Pancreas (tissue), 10 donors: ENCODE measurements around the gene AASDH. TPM values are rescaled to one million over a fixed set of nuclear protein-coding genes. Genes with fewer than 3 reads are reported as not detected.
A peak's percentile ranks its signal among the peaks of the same experiment; 100 is the strongest.

Source experiments
- ATAC-seq, 4 donors: fragments of 200-7000 bp; cut with Tn5 transposase; one replicate each; pipeline versions ENCODE4 v1.8.0 to v1.9.1; 2020; ENCODE audit warnings: mild to moderate bottlenecking in 4 of 4, moderate library complexity in 4 of 4
- DNase-seq, 6 donors: peaks; one replicate each; pipeline ENCODE4 v3.0.0-alpha.2; 2020
- FAIRE-seq: peaks from 2 replicates; lab custom pipeline; 2012; peaks lifted over from hg19 to GRCh38; lab: Jason Lieb, UNC
- H3K27ac ChIP-seq, 4 donors: fragments of 200-600 bp; sonication (generic); 1 replicate in 3 of 4; 2 replicates in 1 of 4; pipeline versions ENCODE4 v1.5.0 to v1.8.0; 2020
- H3K27me3 ChIP-seq, 4 donors: fragments of 200-600 bp; one replicate each; pipeline ENCODE4 v1.8.0; 2021
- H3K36me3 ChIP-seq, 3 donors: fragments of 200-600 bp; sonication (generic) in 1 of 3; one replicate each; pipeline versions ENCODE4 v1.5.0 to v1.8.0; 2020 to 2021
- H3K4me1 ChIP-seq, 3 donors: fragments of 200-600 bp; one replicate each; pipeline ENCODE4 v1.8.0; 2021
- H3K4me3 ChIP-seq, 4 donors: fragments of 200-600 bp; sonication (generic) in 2 of 4; one replicate each; pipeline versions ENCODE4 v1.5.0 to v1.8.0; 2020 to 2021
- H3K9me3 ChIP-seq, 4 donors: fragments of 200-600 bp; one replicate each; pipeline ENCODE4 v1.8.0; 2021
- WGBS, 2 donors: extraction: QIAGEN DNeasy Blood & Tissue Kit; methylation state at CpG; one replicate each; pipeline ENCODE4 v1.1.7; 2013; 5-methylcytosine and 5-hydroxymethylcytosine counted together
- intact Hi-C, 3 donors: fragments of 100-400 bp; cut with DNase I; formaldehyde crosslinking; loops; one replicate each; pipeline versions ENCODE4 v1.11.1 to v1.14.2; 2022
- polyA plus RNA-seq, 2 donors: library from polyadenylated mRNA; stranded (reverse); fragments of 200-250 nt; gene quantifications; one replicate each; pipeline ENCODE4 v1.2.3, GENCODE V29; 2013
- total RNA-seq, 6 donors: library from RNA; stranded (reverse); fragmentation: NEBNext Ultra II Directional in 4 of 6; extraction: Animal tissue kit (Norgen Biotek cat#: 25700) in 4 of 6; gene quantifications; one replicate each; pipeline versions ENCODE4 v1.2.1 to v1.2.4, GENCODE V29; 2021 to 2023
- TF ChIP-seq, protein P1 (sequence below), 4 donors: fragments of 200-600 bp; sonication (generic) in 3 of 4; IDR thresholded peaks; one replicate each; pipeline versions ENCODE4 v1.5.0 to v1.8.0; 2021; ENCODE audit warnings: antibody characterized with exemption in 4 of 4
- donor health status: healthy with polysubstance abuse.
- donor health status: DM: no; HTN: no; CAD: no; lungs with moderate emphysema.
- donor health status: DM: no; HTN: no; CAD: no.
- donor health status: control.
- donor health status: control.
- donor health status: Bipolar disorder and iron deficiency.
- donor health status: DM: yes; HTN: yes; CAD: no.
- donor health status: DM: no; HTN: no; CAD: no.
- donor health status: DM: no; HTN: no; CAD: no.
- donor health status: DM: yes; HTN: yes; CAD: no.

The AASDH gene
- total and polyA plus RNA-seq, 8 donors: 1.9 to 7.3 (median 4.6) TPM

DNA sequence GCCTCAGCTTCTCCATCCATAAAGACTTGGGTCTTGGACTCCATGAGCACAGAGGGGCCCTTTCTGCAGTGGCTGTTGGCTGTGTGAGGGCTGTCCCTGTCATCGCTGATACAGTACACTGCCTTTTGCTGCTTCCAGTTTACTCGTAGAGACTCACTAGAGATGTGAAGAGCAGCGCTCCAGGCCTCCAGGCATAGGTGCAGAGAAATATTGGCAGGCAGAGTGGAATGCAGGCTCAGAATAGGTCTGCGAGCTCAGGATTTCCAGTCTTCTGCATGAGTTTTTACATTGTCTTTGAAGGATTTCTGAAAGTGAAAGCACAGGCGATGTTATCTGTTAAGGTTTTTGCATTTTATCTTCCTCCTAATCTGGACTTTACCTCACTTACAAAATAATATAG, 97.4 kb downstream of the AASDH start:
- no peak for FAIRE-seq

DNA sequence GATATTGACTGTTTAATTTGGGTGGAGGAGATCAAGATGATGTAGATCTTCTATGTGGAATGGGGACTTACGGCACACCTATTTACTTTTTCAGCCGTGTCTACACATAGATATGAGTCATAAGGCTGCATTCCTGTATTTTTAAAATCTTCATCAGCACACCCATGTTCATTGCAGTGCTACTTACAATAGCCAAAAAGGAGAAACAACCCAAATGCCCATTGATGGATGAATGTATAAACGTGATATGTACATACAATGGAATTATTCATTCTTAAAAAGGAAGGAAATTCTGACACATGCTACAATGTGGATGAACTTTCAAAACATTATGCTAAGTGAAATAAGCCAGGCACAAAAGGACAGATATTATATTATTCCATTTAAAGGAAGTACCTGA, 98.6 kb downstream of the AASDH start:
- intact Hi-C loops: no loop called here
- no peak overlapping the region for H3K4me3 ChIP-seq
- H3K4me1 ChIP-seq: no peaks in the 10 kb centered on the region
- DNase-seq (no peak), FAIRE-seq (no peak), ATAC-seq (no peak)
- WGBS, 2 donors: 61 to 79% methylated on average over 3 of the region's 3 CpGs
- no peak overlapping the region for H3K27ac ChIP-seq
- H3K9me3 ChIP-seq: no peaks in the 10 kb centered on the region
- TF ChIP-seq, protein P1, sequence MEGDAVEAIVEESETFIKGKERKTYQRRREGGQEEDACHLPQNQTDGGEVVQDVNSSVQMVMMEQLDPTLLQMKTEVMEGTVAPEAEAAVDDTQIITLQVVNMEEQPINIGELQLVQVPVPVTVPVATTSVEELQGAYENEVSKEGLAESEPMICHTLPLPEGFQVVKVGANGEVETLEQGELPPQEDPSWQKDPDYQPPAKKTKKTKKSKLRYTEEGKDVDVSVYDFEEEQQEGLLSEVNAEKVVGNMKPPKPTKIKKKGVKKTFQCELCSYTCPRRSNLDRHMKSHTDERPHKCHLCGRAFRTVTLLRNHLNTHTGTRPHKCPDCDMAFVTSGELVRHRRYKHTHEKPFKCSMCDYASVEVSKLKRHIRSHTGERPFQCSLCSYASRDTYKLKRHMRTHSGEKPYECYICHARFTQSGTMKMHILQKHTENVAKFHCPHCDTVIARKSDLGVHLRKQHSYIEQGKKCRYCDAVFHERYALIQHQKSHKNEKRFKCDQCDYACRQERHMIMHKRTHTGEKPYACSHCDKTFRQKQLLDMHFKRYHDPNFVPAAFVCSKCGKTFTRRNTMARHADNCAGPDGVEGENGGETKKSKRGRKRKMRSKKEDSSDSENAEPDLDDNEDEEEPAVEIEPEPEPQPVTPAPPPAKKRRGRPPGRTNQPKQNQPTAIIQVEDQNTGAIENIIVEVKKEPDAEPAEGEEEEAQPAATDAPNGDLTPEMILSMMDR (IDR thresholded peaks at IDR 0.05): no peak
- no peaks in the 10 kb centered on the region for H3K27me3 ChIP-seq
- H3K36me3 ChIP-seq: no peaks in the 10 kb centered on the region

More for the DNA sequence above, 97.4 kb downstream of the AASDH start:
- Histone ChIP-seq H3K4me3 (no peak overlapping the region), H3K27me3 (no peaks in the 10 kb centered on the region), H3K36me3 (no peaks in the 10 kb centered on the region), H3K9me3 (no peaks in the 10 kb centered on the region), H3K27ac (no peak overlapping the region), H3K4me1 (no peaks in the 10 kb centered on the region)
- 57 to 69% methylated on average over 5 of the region's 5 CpGs for WGBS, 2 donors
- TF ChIP-seq, protein P1 (IDR thresholded peaks at IDR 0.05): no peak
- ATAC-seq (peak in 2 of 4 donors; percentile 37 to 45), DNase-seq (no peak)
- intact Hi-C loops: no loop called here

Other genes with a start within 250 kb of the AASDH start
- gene PPAT, start 48.1 kb upstream of the AASDH start, total RNA-seq: 1 to 10 TPM; 4.6 to 10.0 (median 6.3) TPM
- gene PPAT, start 48.1 kb upstream of the AASDH start, polyA plus RNA-seq: 1 to 10 TPM; 1.6 to 3.1 TPM
- gene PAICS, start 48.8 kb upstream of the AASDH start, total RNA-seq: 10 to 100 TPM; 11.1 to 32.0 (median 22.5) TPM
- 10 to 100 TPM; 16.5 to 20.1 TPM for gene PAICS, start 48.8 kb upstream of the AASDH start, polyA plus RNA-seq
- 100 to 1,000 TPM in 1 of 6 donors, 10 to 100 TPM in 5; 61.1 to 103 (median 72.4) TPM for gene SRP72, start 80.1 kb upstream of the AASDH start, total RNA-seq
- 10 to 100 TPM; 20.8 to 32.7 TPM for gene SRP72, start 80.1 kb upstream of the AASDH start, polyA plus RNA-seq
- gene ARL9, start 118.3 kb upstream of the AASDH start, total RNA-seq: under 1 TPM in 3 of 6 donors, not detected in 3; 0.12 to 0.31 (median 0.24) TPM
- under 1 TPM; 0.08 to 0.26 TPM for gene ARL9, start 118.3 kb upstream of the AASDH start, polyA plus RNA-seq